ENCODE results near the gene TRIP13.

Gene TRIP13

GRCh38 chr5:865771-866170, 26.9 kb upstream of the TRIP13 start:
- TF ChIP-seq EZH2phosphoT487 (IDR thresholded peaks at IDR 0.05; ENCODE audit: borderline replicate concordance, low read length) = no peak
- TF ChIP-seq CTCF (IDR thresholded peaks at IDR 0.05; ENCODE audit: low read depth, low read length, poor library complexity, severe bottlenecking) = no peak
- H3K27me3 ChIP-seq (ENCODE audit: control insufficient read depth, low read length) = no peaks in the 10 kb centered on the region
- H3K4me3 ChIP-seq (ENCODE audit: low read length) = no peak overlapping the region
- peaks cover 80% of the 10 kb centered on the region for H3K36me3 ChIP-seq (ENCODE audit: control insufficient read depth, low read length)
- no peak overlapping the region for H3K27ac ChIP-seq (ENCODE audit: low read depth, low read length)
- H3K9me2 ChIP-seq (replicated peaks; ENCODE audit: control insufficient read depth, low read length) = no peaks in the 10 kb centered on the region
- H3K9me3 ChIP-seq (ENCODE audit: control insufficient read depth, insufficient read depth, low read length) = no peaks in the 10 kb centered on the region
- H3K4me1 ChIP-seq (ENCODE audit: control insufficient read depth, low read length) = no peaks in the 10 kb centered on the region
- H4K20me1 ChIP-seq (ENCODE audit: control insufficient read depth, insufficient read depth, low read depth, low read length) = peaks cover 3% of the 10 kb centered on the region; the same call in 1 of the 2 replicates
- no peak overlapping the region for H3K4me2 ChIP-seq (ENCODE audit: low read length)
- H3K79me2 ChIP-seq (ENCODE audit: control insufficient read depth, low read length) = no peaks in the 10 kb centered on the region
- no peaks in the 10 kb centered on the region for H3F3A ChIP-seq (ENCODE audit: control insufficient read depth, insufficient read depth)

DNA sequence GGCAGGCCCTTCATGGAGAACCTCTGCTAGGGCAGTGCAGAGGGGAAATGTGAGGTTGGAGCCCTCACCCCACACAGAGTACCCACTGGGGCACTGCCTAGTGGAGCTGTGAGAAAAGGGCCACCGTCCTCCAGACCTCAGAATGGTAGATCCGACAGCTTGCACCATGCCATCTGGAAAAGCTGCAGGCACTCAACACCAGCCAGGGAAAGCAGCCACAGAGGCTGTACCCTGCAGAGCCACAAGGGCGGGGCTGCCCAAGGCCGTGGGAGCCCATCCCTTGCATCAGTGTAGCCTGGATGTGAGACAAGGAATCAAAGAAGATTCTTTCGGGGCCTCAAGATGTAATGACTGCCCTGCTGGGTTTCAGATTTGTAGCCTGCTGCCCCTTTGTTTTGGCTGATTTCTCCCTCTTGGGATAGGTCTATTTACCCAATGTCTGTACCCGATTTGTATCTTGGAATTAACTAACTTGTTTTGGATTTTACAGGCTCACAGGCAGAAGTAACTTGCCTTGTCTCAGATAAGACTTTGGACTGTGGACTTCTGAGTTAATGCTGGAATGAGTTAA, 25.3 kb upstream of the TRIP13 start:
- Histone ChIP-seq H3K36me3 (ENCODE audit: control insufficient read depth, low read length) (peaks cover 94% of the 10 kb centered on the region), H3K4me1 (ENCODE audit: control insufficient read depth, low read length) (no peaks in the 10 kb centered on the region), H3K4me3 (ENCODE audit: low read length) (no peak overlapping the region), H3K27ac (ENCODE audit: low read depth, low read length) (no peak overlapping the region), H3K79me2 (ENCODE audit: control insufficient read depth, low read length) (no peaks in the 10 kb centered on the region), H3K9me2 (replicated peaks; ENCODE audit: control insufficient read depth, low read length) (no peaks in the 10 kb centered on the region), H3K27me3 (ENCODE audit: control insufficient read depth, low read length) (no peaks in the 10 kb centered on the region), H3F3A (ENCODE audit: control insufficient read depth, insufficient read depth) (no peaks in the 10 kb centered on the region), H4K20me1 (ENCODE audit: control insufficient read depth, insufficient read depth, low read depth, low read length) (peaks cover 3% of the 10 kb centered on the region; the same call in 1 of the 2 replicates), H3K9me3 (ENCODE audit: control insufficient read depth, insufficient read depth, low read length) (no peaks in the 10 kb centered on the region), H3K4me2 (ENCODE audit: low read length) (no peak overlapping the region)
- TF ChIP-seq EZH2phosphoT487 (IDR thresholded peaks at IDR 0.05; ENCODE audit: borderline replicate concordance, low read length) (no peak), CTCF (IDR thresholded peaks at IDR 0.05; ENCODE audit: low read depth, low read length, poor library complexity, severe bottlenecking) (no peak)

GRCh38 chr5:868428-869135, 24.1 kb upstream of the TRIP13 start:
- Histone ChIP-seq H3K4me2 (ENCODE audit: low read length) (no peak overlapping the region), H4K20me1 (ENCODE audit: control insufficient read depth, insufficient read depth, low read depth, low read length) (no peaks in the 10 kb centered on the region), H3F3A (ENCODE audit: control insufficient read depth, insufficient read depth) (no peaks in the 10 kb centered on the region), H3K4me3 (ENCODE audit: low read length) (no peak overlapping the region), H3K9me3 (ENCODE audit: control insufficient read depth, insufficient read depth, low read length) (no peaks in the 10 kb centered on the region), H3K36me3 (ENCODE audit: control insufficient read depth, low read length) (peaks cover 94% of the 10 kb centered on the region), H3K27ac (ENCODE audit: low read depth, low read length) (no peak overlapping the region), H3K4me1 (ENCODE audit: control insufficient read depth, low read length) (no peaks in the 10 kb centered on the region), H3K9me2 (replicated peaks; ENCODE audit: control insufficient read depth, low read length) (no peaks in the 10 kb centered on the region), H3K27me3 (ENCODE audit: control insufficient read depth, low read length) (no peaks in the 10 kb centered on the region), H3K79me2 (ENCODE audit: control insufficient read depth, low read length) (no peaks in the 10 kb centered on the region; the same call in 1 of the 2 replicates)
- no peak for TF ChIP-seq EZH2phosphoT487 (IDR thresholded peaks at IDR 0.05; ENCODE audit: borderline replicate concordance, low read length)
- no peak for TF ChIP-seq CTCF (IDR thresholded peaks at IDR 0.05; ENCODE audit: low read depth, low read length, poor library complexity, severe bottlenecking)
